T-cell (primary cell): ENCODE results near the gene PKHD1. TPM values are rescaled to one million over a fixed set of nuclear protein-coding genes. Genes with fewer than 3 reads are reported as not detected.

Source experiments
- ATAC-seq, 4 experiments: fragments of 200-7000 bp in 3 of 4; fragments of 150-1000 bp in 1 of 4; cut with Tn5 transposase; replicated peaks in 1 of 4; 1 replicate in 3 of 4; 2 replicates in 1 of 4; pipeline ENCODE4 v1.10.0; 2021; ENCODE audit warnings: moderate library complexity in 3 of 4, mild to moderate bottlenecking in 2 of 4, moderate number of reproducible peaks in 1 of 4
- CTCF ChIA-PET, 2 donors: fragments of 300-600 bp; sonication (Branson Sonifier 250); formaldehyde crosslinking; loops; one replicate each; lab custom pipeline; 2022; ENCODE audit warnings: antibody characterized with exemption in 2 of 2; lab: Charles Lee
- POLR2A ChIA-PET, 2 donors: fragments of 300-600 bp; sonication (Branson Sonifier 250); formaldehyde crosslinking; loops; one replicate each; lab custom pipeline; 2022; ENCODE audit warnings: antibody characterized with exemption in 2 of 2; lab: Charles Lee
- DNase-seq, 35 experiments: peaks; one replicate each; pipeline versions ENCODE4 v3.0.0 to v3.0.0-alpha.2; 2013 to 2023
- H3K27ac ChIP-seq: one replicate; pipeline ENCODE4 v1.5.1; 2013; ENCODE audit warnings: low read length
- H3K27me3 ChIP-seq, 2 experiments: replicated peaks in 1 of 2; 1 replicate in 1 of 2; 2 replicates in 1 of 2; pipeline versions ENCODE4 v1.6.1 to v1.7.0; 2013; ENCODE audit warnings: low read length in 1 of 2, mixed read lengths in 1 of 2; ENCODE audit not compliant: control insufficient read depth in 2 of 2, insufficient read depth in 2 of 2; ENCODE audit errors: extremely low read depth in 1 of 2
- H3K36me3 ChIP-seq, 2 donors: 1 replicate in 1 of 2; 2 replicates in 1 of 2; pipeline versions ENCODE4 v1.6.1 to v1.7.0; 2013; ENCODE audit warnings: low read length in 1 of 2; ENCODE audit not compliant: control insufficient read depth in 2 of 2, insufficient read depth in 1 of 2; ENCODE audit errors: extremely low read depth in 1 of 2
- H3K4me1 ChIP-seq, 2 experiments: 1 replicate in 1 of 2; 2 replicates in 1 of 2; pipeline versions ENCODE4 v1.6.1 to v1.7.0; 2013; ENCODE audit warnings: low read length in 2 of 2, mixed read lengths in 1 of 2; ENCODE audit not compliant: insufficient read depth in 2 of 2, control insufficient read depth in 1 of 2; ENCODE audit errors: extremely low read depth in 1 of 2
- H3K4me3 ChIP-seq, 2 donors: 1 replicate in 1 of 2; 2 replicates in 1 of 2; pipeline versions ENCODE4 v1.5.1 to v1.7.0; 2013; ENCODE audit warnings: mild to moderate bottlenecking in 2 of 2, low read length in 1 of 2, moderate library complexity in 1 of 2; ENCODE audit not compliant: control insufficient read depth in 1 of 2; ENCODE audit errors: extremely low read depth in 1 of 2
- H3K9me3 ChIP-seq: 2 replicates; pipeline ENCODE4 v1.7.0; 2013
- H3K27ac Mint-ChIP-seq, 2 donors: one replicate each; pipeline ENCODE4 v1.8.0; 2020 to 2021; ENCODE audit warnings: mild to moderate bottlenecking in 2 of 2, mixed read lengths in 2 of 2
- H3K27me3 Mint-ChIP-seq, 2 donors: one replicate each; pipeline ENCODE4 v1.8.0; 2021 to 2022; ENCODE audit warnings: mixed read lengths in 2 of 2
- H3K36me3 Mint-ChIP-seq: one replicate; pipeline ENCODE4 v1.8.0; 2021; ENCODE audit warnings: mixed read lengths
- H3K4me1 Mint-ChIP-seq, 3 donors: one replicate each; pipeline ENCODE4 v1.8.0; 2020 to 2022; ENCODE audit warnings: mixed read lengths in 3 of 3, mild to moderate bottlenecking in 1 of 3
- H3K4me3 Mint-ChIP-seq, 3 donors: one replicate each; pipeline ENCODE4 v1.8.0; 2020 to 2022; ENCODE audit warnings: mild to moderate bottlenecking in 3 of 3, mixed read lengths in 3 of 3, moderate library complexity in 3 of 3
- H3K9me3 Mint-ChIP-seq, 3 donors: one replicate each; pipeline ENCODE4 v1.8.0; 2020 to 2022; ENCODE audit warnings: mixed read lengths in 3 of 3
- WGBS: methylation state at CpG from one replicate; pipeline ENCODE4 v1.1.5; 2013; ENCODE audit warnings: missing lambda C conversion rate; ENCODE audit not compliant: insufficient coverage; 5-methylcytosine and 5-hydroxymethylcytosine counted together
- total RNA-seq, 35 experiments: library from RNA in 6 of 35; stranded (reverse) in 6 of 35; fragments of 120-200 nt in 1 of 35; gene quantifications; one replicate each; pipeline versions ENCODE4 v1.2.1 to v1.2.4 and lab custom pipeline; 2013 to 2026

Gene PKHD1
- total RNA-seq, 5 donors from 2014 or later (not counting 1 experiment from before 2014, with no cell fraction given) = 0.03 TPM; not detected in 3

DNA sequence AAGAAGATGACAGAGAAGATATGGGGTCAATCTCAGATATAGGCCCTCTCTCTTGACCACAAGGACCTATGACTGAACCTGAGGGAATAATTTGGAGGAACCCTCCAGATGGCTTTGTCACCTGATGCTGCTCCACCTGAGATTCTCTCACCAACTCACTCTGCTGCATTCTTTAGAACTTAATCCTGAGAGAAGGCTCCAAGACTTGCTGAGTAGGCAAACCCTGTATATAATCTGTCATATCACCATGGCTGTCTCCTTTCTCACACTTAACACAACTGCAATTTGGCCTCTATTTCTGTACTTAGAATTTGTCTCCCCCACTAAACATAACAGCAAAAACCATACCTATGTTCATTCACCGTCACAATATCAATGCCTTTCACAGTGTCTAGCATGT is 172.3 kb downstream of the PKHD1 start:
- no peaks in the 10 kb centered on the region for H3K4me1 Mint-ChIP-seq
- ATAC-seq (no peak), DNase-seq (no peak)
- no peaks in the 10 kb centered on the region for H3K36me3 Mint-ChIP-seq
- H3K9me3 Mint-ChIP-seq = peaks cover 5 to 9% (median 7%) of the 10 kb centered on the region in 3 donors
- H3K9me3 ChIP-seq = no peaks in the 10 kb centered on the region
- no peaks in the 10 kb centered on the region for H3K36me3 ChIP-seq
- 75% methylated on average over 1 of the region's 1 CpG for WGBS
- no peaks in the 10 kb centered on the region for H3K4me1 ChIP-seq
- CTCF ChIA-PET = interaction anchor here in 1 of 2 donors (0.6 kb wide), 1 partner anchor 27 kb away, joined by 3 read pairs; no protein-coding TSS in a partner anchor
- H3K4me3 ChIP-seq = no peak overlapping the region
- no peaks in the 10 kb centered on the region for H3K27me3 ChIP-seq
- H3K27ac Mint-ChIP-seq = no peak overlapping the region
- POLR2A ChIA-PET = no interaction called here
- no peak overlapping the region for H3K4me3 Mint-ChIP-seq
- H3K27ac ChIP-seq = no peak overlapping the region
- H3K27me3 Mint-ChIP-seq = peaks cover 4 to 24% of the 10 kb centered on the region in 2 donors

DNA sequence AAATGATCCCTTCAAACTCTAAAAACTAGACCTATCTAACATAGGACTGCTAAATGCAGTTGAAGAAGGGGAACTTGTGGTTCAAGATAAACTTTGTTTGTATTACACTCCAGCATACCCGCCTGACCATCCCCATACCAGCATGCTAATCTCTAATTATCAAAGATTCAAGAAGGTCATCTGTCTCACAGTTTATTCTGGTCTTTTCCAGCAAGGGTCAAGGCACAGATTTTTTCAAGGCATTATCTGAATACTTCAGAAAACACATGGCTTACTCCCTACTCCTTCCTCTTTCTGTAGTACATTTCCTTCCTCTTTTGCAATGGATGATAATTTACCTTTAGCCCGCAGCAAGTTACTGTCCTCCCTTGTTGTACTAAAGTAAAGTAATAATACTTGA is 174.1 kb downstream of the PKHD1 start:
- Histone ChIP-seq H3K4me1 (no peaks in the 10 kb centered on the region), H3K27ac (no peak overlapping the region), H3K27me3 (no peaks in the 10 kb centered on the region), H3K9me3 (no peaks in the 10 kb centered on the region), H3K36me3 (no peaks in the 10 kb centered on the region), H3K4me3 (no peak overlapping the region)
- CTCF ChIA-PET = no interaction called here
- Mint-ChIP-seq H3K4me3 (no peak overlapping the region), H3K27me3 (peaks cover 4 to 33% of the 10 kb centered on the region in 2 donors), H3K4me1 (no peaks in the 10 kb centered on the region), H3K9me3 (peaks cover 0 to 4% (median under 1%) of the 10 kb centered on the region in 3 donors), H3K36me3 (no peaks in the 10 kb centered on the region), H3K27ac (no peak overlapping the region)
- WGBS = 0% methylated on average over 1 of the region's 2 CpGs
- ATAC-seq (no peak), DNase-seq (no peak)
- POLR2A ChIA-PET = no interaction called here

DNA sequence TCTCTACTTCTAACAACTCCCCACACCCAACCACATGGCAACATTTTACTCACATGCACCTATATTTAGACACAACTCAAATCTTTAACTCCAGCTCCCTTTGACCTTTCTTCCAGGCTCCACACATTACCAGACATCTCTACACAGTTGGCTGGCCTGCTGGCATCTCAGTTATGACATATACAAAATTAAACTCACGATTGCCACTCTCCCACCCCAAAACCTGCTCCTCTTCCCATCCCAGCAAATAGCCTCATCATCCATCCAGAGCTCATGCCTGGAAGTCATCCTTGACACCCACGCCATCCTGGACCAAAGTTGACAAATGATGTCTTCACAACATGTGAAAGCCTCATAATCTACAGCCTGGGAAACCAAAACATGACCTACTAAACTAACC is 176.6 kb downstream of the PKHD1 start:
- peaks cover 0 to 4% (median 0%) of the 10 kb centered on the region in 3 donors for H3K9me3 Mint-ChIP-seq
- no peaks in the 10 kb centered on the region for H3K4me1 ChIP-seq
- CTCF ChIA-PET = no interaction called here

DNA sequence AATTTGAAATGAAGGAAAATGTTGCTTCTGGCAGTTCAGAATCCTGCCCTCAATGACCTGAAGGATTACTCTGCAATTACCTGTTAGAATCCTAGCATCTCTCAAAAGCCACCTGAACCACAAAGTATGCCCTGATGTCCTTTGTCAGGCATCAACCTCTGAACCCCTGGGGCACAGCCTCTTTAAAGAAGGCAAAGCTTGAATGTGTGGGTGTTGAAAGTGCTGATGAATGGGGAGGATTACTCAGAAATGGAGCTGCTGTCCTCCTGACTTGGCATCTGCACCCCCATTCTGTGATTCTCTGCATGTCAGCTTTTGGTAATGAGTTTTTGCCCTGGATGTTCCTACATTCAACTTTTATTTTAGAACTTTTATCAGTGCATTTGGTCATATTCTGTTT is 179.2 kb downstream of the PKHD1 start:
- Mint-ChIP-seq H3K4me1 (no peaks in the 10 kb centered on the region), H3K4me3 (no peak overlapping the region), H3K36me3 (no peaks in the 10 kb centered on the region), H3K9me3 (no peaks in the 10 kb centered on the region), H3K27me3 (peaks cover 4 to 23% of the 10 kb centered on the region in 2 donors), H3K27ac (no peak overlapping the region)
- ChIA-PET POLR2A (no interaction called here), CTCF (no interaction called here)
- no peaks in the 10 kb centered on the region for H3K36me3 ChIP-seq
- no peaks in the 10 kb centered on the region for H3K27me3 ChIP-seq
- DNase-seq (no peak), ATAC-seq (no peak)
- H3K4me3 ChIP-seq = no peak overlapping the region
- H3K27ac ChIP-seq = no peak overlapping the region
- no peaks in the 10 kb centered on the region for H3K4me1 ChIP-seq
- no peaks in the 10 kb centered on the region for H3K9me3 ChIP-seq

More for the DNA sequence above, 176.6 kb downstream of the PKHD1 start:
- no peak for ATAC-seq
- H3K36me3 ChIP-seq = no peaks in the 10 kb centered on the region
- Mint-ChIP-seq H3K36me3 (no peaks in the 10 kb centered on the region), H3K27me3 (peaks cover 4 to 33% of the 10 kb centered on the region in 2 donors), H3K27ac (no peak overlapping the region), H3K4me3 (no peak overlapping the region), H3K4me1 (no peaks in the 10 kb centered on the region)
- WGBS = 32% methylated on average over 2 of the region's 2 CpGs
- no peaks in the 10 kb centered on the region for H3K9me3 ChIP-seq
- DNase-seq = no peak
- H3K4me3 ChIP-seq = no peak overlapping the region
- POLR2A ChIA-PET = no interaction called here
- no peak overlapping the region for H3K27ac ChIP-seq
- no peaks in the 10 kb centered on the region for H3K27me3 ChIP-seq

DNA sequence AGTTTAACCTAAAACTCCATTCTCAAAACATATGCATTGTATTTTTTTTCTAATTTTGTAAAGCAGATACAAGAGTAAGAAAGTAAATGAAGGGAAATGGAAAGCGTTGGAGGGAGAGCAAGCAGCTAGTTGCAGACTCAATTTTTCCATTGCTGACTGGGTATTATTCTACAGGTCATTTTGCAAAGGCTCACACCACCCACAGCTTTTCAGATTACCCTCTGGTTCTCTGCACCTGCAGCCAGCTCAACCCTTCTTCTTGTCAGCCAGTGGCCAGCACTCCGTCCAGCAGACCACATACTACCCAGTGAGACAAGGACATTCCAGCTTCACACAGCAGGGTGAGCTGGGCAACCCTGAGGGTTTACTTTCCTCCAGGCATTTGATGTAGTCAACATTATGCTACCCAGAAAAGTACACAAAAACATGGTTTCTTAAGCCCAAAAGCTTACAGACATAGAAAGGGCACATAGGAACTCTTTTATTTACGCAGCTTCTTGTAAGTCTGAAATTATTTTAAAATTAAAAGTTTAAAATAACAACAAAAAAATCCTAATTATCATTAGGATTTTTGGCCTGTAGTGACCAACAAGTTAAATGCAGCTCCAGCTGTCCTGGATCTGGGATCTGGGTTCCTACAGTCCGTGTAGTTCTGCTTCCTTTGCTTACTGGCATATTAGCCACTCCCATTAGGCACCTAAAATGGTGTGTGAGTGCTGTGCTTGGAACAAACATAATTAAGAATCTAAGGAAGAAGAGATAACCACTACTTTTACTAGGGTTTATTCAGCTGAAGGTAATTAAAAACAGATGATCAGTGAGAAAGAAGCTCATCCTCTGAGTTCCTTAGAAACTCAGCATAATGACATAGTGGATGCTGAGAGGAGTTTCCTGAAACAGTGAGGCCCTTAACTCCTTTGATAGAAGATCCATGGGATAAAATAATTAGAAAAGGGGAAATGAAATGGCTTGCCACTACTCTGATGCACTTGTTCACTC is 185.3 kb downstream of the PKHD1 start:
- no peaks in the 10 kb centered on the region for H3K36me3 Mint-ChIP-seq
- no peak overlapping the region for H3K4me3 Mint-ChIP-seq
- ChIA-PET CTCF (no interaction called here), POLR2A (no interaction called here)
- H3K4me1 Mint-ChIP-seq = no peaks in the 10 kb centered on the region
- Histone ChIP-seq H3K4me3 (no peak overlapping the region), H3K9me3 (no peaks in the 10 kb centered on the region), H3K4me1 (no peaks in the 10 kb centered on the region), H3K27me3 (no peaks in the 10 kb centered on the region), H3K27ac (no peak overlapping the region), H3K36me3 (no peaks in the 10 kb centered on the region)
- no peaks in the 10 kb centered on the region for H3K27me3 Mint-ChIP-seq
- H3K27ac Mint-ChIP-seq = no peak overlapping the region
- ATAC-seq = no peak
- WGBS = 83% methylated on average over 1 of the region's 4 CpGs
- no peaks in the 10 kb centered on the region for H3K9me3 Mint-ChIP-seq
- no peak for DNase-seq

DNA sequence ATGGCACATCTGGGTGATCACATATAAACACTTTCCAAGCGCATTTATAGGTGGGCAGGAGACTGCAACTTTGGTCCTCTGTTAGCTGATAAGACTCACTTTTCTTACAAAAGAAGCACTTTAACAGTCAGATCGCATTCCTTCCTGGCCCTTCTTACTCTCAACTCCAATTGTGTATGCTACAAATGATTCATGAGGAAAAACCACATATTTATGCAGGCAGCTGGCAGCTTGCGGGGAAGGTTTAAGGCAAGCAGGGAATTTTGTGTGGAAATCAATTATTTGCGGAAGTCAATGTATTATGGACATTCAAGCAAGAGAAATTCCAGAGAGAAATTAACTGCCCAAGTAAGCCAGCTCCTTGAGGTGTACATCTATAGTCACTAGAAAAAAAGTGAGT is 194.0 kb downstream of the PKHD1 start:
- Histone ChIP-seq H3K9me3 (no peaks in the 10 kb centered on the region), H3K27ac (no peak overlapping the region), H3K4me1 (no peaks in the 10 kb centered on the region), H3K36me3 (no peaks in the 10 kb centered on the region), H3K27me3 (peaks cover 0 to 3% of the 10 kb centered on the region in 2 experiments), H3K4me3 (no peak overlapping the region)
- peaks cover 6 to 11% of the 10 kb centered on the region in 2 donors for H3K27me3 Mint-ChIP-seq
- ChIA-PET POLR2A (no interaction called here), CTCF (no interaction called here)
- H3K4me1 Mint-ChIP-seq = no peaks in the 10 kb centered on the region
- no peak overlapping the region for H3K27ac Mint-ChIP-seq
- H3K4me3 Mint-ChIP-seq = no peak overlapping the region
- H3K9me3 Mint-ChIP-seq = no peaks in the 10 kb centered on the region
- no peak for ATAC-seq
- no peak for DNase-seq
- no peaks in the 10 kb centered on the region for H3K36me3 Mint-ChIP-seq
- 100% methylated on average over 1 of the region's 4 CpGs for WGBS
